ENCODE measurements around the gene DCTN3. TPM values are rescaled to one million over a fixed set of nuclear protein-coding genes. Genes with fewer than 3 reads are reported as not detected.

Gene DCTN3
- total RNA-seq, 1 experiment from 2014 or later = 98.1 TPM

DNA sequence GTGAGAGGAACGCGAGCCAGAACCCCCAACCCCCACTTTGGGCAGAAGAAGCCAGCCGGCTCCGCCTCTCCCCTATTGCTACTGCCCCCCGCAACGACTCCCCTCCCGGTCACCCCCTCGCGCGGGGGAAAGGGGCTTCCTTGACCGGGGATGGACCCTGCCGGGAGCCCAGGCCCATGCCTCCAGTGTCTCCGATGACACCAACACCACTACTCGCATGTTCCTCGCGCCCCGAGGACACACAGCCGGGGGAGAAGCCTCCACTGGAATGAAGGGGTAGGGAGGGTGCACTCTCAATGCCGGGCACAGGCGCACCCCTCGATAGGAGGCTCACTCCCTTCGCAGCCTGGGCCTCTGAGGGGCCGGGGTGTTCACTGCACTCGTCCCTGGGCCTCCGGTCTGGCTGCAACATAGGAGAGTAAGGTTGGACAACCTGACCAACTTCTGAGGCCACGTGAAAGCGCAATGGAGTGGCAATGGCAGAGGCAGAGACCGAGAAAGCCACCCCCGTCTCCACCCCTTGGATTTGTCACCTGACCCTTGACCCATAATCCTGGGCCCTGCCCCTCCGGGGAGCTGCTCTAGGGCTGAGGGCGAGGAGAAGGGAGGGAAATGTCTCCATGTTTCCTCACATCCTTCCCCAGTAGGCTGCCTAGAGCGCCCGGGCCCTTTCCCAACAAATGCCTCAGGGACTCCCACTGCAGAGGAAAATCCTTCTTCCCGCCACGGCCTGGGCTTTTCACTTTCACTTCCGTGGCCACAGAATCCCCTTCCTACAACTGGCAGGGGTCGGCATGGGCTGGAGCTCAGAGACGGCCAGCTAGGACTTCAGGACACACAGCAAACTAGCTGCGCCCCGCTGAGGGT lies 29.7 kb downstream of the DCTN3 start:
- no peak for DNase-seq (ENCODE audit: low spot score)

DNA sequence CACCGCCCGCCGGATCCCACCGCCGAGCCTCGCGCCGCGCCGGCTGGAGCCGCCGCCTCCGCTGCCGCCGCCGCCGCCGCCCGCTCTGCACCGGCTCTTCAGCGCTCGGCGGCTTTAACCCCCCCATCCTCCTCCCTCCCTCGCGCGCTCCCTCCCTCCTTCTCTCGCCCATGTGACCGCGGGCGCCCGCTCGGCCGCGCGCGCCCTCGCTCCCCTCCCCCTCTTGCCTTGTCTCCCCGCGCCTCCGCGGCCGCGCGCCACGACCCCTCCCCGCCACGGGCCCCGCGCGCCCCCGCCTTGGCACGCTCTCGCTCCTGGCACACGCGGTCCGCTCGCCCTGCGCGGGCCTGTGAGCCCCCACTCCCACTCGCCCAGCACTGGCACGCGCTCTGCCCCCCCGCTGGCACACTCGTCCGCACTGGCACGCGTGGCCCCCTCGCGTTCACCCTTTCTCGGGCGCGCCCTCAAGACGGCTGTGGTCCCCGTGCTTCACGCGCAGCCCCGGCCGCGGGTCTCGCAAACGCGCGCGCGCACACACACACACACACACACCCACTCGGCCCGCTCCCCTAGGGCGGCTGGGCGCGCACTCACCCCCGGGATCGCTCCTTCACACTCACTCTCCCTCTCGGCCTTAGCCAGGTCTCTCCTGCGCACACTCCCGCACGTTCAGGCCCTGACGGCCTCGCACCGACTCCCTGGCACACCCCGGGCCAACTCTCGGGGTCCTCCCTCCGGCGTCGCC lies 30.5 kb downstream of the DCTN3 start, which contains the start of gene CNTFR:
Gene CNTFR, minus strand, starts transcription at position 89 of the 745 bp plus-strand sequence. CDS start 20,743 bp downstream, outside the sequence.
- no peak for DNase-seq (ENCODE audit: low spot score)

DNA sequence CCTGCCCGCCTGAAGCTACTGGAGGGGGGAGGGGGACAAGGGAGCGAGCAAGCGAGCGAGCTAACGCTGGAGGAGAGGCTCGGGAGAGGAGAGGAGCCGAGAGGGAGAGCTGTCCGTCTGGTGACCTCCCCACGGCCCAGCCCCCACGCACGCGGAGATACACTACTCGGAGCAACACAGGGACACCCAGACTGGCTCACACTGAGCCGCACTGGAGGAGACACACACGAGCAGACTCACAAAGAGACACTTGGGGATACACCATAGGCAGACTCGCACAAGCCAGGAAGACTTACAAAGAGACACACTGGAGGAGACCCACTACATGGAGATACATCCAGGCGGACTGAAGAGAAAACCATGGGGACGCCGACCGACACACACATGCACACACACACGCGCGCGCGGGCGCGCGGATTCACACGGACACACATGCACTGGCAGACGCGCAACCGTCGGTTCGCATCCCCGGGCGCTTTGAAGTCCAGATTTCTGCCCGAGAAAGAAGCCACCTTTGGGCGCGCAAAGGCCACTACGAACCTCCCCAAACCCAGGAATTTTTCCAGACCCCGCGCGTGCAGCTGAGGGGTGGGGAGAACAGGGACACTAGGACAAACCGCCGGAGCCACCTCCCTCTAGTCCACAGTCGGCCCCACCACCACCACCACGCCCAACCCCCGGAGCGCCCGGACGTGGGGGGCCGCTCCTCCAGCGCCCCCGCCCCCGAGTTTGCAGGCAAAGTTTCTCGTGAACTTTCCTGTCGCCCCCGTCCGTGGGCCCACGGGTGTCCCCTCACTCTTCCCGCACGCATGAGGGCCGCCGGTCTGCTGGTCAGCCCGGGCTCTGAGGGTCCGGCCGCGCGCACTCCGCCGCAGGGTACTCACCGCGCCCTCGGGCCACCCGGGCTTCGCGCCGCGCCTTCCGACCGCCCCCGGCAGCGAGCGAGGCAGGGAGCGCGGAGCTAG lies 31.3 kb downstream of the DCTN3 start:
- DNase-seq (ENCODE audit: low spot score) = no peak

DNA sequence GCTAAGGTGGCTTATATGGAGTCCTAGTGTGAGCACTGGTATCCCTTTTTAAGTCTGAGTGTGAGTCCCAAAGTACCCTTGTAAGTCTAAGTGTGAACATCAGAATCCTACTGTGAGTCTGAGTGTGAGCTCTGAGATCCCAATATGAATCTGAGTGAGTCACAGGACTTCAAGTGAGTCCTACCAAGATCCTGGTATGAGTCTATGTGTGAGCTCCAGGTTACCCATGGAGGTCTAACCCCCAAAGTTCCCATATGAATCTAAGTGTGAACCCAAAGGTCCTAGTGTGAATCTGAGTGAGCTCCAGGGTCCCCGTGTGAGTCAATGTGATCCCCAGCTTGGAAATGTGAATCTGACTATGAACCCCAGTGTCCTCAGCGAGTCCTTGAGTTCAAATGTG lies 33.0 kb downstream of the DCTN3 start:
- DNase-seq (ENCODE audit: low spot score) = no peak

DNA sequence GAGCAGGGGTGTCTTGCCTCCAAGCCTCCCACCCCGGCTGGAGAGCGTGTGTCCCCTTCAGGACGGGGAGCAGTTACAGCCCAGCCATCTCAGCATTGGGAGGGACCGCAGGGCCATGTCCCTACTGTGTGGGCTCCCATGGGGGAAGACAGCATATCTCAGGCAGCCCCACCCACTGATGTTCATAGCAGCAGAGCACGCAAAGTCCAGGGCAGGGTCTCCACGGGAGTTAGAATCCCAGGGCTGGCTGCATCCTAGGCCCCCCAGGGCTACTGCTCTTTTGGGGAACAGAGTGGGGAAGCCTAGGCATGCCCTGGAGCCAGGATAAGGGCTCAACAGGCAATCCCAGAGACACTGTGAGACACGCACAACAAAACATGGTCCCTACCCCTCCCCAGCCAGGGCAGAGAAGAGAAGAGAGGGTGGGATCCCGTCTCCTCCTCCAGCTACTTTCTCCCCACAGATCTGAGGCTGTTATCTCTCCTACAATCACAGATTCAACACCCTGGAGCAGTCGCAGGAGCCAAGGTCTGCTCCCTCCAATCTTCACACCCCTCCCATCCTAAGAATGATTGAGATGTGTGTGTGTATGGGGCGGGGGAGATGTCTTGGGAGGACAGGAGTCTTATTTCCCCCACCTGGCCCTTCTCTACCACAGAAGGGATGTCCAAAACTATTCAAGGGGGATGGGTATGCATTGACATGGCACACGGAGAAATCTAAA lies 34.2 kb downstream of the DCTN3 start:
- DNase-seq (ENCODE audit: low spot score) = no peak

DNA sequence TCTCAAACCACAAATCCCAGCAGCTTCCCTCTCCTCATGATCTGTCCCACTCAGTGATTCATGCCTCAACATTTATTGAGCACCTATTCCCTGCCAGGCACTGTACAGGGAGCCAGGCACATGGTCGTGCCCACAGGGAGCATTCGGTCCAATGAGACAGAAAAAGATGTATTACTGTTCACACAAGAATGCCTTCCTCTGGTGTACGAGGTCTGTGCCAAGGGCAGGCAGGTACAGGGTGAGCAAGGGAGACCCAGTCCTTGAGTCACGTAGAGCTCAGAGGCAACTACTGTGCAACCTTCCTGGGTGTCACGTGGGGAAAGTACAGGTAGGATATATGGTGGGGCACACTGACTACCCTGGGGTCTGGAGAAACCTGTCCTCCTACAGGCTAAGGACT lies 35.3 kb downstream of the DCTN3 start:
- DNase-seq (ENCODE audit: low spot score) = no peak

DNA sequence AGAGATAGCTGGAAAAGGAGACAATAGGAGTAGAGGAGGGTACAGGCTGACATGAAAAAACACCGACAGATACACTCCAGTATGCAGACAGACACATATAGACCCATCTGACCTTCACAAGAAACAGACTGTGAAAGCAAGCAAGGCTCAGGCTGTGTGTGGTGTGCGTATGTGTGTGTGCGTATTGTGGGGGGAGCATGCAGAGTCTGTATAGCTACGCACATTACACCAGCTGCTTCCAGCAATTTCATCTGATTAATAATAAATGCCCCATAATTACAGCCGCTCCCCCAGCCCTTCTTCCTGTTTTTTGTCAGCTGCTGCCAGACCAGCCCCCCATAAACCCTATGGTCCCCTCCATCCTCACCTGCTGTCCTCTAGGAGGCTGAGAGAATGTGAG lies 37.5 kb downstream of the DCTN3 start:
- no peak for DNase-seq (ENCODE audit: low spot score)

DNA sequence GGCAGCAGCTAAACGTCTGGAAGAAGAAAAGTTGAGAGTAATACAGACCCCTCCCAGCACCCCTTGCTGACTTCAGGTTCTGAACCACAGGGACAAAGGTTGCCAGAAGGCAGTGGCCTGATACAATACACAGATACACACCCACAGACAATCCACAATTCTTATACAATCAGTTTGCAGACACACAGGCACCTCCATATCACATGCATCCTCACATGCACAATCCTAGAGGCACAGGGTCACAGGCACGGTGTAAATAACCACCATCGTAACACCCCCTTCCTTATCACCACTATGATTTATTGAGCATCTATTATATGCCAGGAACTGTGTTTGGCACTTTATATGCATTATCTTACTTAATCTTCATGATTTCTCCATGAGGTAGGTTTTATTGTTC lies 39.0 kb downstream of the DCTN3 start:
- no peak for DNase-seq (ENCODE audit: low spot score)

DNA sequence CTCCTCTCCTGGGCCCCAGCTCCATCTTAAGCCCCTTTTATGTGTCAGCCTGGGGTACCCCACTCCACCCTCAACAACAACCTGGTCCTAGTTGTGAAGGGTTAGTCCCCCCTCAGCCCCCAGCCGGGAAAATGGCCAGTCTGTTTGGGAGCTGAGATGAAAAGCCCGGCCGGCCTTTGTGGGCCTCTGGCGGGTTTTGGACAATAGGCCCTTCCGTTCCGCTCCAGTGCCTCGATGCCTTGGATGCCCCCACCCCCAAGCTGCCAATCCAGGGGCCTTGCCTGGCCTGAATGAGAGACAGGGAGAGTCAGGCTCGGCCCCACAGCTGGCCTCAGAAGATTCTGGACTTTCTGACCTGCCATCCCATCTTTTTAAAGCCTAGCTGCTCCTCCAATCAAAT lies 39.9 kb downstream of the DCTN3 start:
- no peak for DNase-seq (ENCODE audit: low spot score)

DNA sequence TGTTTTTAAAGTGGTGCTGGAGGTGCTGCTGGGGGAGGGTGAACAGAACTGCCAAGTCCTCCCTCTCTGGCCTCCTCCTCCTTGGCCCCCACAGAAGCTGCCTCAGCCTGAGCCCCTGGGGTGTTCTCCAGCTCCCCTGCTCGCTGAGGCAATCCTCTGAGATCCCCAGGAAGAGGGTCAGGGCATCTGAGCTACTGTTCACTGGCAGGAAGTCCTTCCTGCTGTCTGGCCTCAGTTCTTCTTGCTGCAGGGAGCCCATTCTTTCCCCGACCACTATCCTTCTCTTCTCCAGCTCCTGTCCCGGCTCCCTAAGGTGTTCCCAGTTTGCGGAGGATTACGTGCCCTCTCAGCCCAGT lies 40.5 kb downstream of the DCTN3 start:
- no peak for DNase-seq (ENCODE audit: low spot score)

DNA sequence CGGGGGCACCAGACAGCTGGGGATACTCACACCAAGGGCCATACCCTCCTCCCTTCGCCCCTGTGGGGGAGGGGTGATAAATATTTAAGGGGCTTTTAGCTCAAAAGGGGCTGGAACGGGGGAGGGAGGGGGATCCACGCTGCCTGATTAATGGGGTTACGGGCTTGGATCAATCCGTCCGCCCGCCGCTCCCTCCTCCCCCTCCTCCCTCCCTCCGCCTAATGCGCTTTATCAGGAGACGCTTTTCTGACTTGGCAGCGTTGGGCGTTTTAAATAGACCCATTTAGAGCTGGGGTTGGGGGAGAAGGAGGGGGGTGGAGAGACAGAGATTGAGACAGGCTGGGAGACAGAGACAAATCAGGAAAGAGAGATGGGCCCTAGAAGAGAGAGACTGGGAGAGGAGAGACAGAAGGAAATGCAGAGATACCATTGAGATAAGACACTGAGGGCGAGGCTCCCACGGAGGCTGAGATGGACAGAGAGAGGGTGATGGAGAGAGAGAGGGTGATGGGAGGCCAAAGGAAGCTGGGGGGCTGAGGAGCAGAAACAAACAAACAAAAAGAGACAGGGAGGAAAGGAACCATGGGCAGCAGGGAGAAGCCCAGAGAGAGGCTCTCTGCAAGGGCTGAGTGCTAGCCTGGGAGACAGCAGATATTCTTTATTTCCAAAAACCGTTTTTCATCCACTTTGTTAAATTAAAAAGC lies 41.0 kb downstream of the DCTN3 start:
- no peak for DNase-seq (ENCODE audit: low spot score)

DNA sequence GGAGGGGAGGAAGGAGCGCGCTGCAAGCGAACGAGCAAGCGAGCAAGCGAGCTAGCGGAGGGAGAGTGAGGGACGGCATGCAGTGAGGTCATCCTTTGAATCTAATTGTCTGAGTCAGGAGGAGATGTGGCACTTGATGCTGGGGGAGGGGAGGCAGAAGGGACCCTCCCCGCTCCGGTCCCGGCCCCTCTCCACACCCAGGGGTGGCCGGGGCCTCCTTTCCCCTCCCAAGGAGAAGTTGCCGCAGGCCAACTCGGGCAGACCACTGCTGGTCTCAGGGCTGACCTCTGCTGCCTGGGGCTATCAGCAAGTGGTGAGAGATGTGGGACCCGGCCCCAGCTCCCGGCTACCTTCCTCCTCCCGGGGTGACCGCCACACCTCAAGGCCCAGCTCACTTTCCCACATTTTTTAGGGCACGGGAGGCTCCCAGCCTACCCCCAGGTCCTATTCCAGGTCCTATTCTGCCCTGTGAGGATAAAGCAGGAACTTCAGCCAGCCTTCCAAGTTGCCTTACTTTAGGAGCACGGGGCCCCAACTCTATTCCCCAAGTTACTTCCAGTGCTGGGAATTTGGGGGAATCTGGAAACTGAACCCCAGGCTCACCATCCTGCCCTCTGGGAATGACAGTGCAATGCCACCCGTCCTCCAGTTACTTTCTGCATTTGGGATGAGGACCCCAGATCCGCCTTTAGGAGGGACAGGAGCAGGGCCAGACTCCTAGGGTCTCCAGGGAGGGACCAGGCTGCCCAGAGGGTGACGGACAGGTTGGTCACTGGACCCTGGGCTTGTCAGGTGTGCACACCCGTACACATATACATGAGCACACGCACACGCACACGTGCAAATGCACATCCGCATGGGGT lies 41.8 kb downstream of the DCTN3 start:
- DNase-seq (ENCODE audit: low spot score) = no peak

DNA sequence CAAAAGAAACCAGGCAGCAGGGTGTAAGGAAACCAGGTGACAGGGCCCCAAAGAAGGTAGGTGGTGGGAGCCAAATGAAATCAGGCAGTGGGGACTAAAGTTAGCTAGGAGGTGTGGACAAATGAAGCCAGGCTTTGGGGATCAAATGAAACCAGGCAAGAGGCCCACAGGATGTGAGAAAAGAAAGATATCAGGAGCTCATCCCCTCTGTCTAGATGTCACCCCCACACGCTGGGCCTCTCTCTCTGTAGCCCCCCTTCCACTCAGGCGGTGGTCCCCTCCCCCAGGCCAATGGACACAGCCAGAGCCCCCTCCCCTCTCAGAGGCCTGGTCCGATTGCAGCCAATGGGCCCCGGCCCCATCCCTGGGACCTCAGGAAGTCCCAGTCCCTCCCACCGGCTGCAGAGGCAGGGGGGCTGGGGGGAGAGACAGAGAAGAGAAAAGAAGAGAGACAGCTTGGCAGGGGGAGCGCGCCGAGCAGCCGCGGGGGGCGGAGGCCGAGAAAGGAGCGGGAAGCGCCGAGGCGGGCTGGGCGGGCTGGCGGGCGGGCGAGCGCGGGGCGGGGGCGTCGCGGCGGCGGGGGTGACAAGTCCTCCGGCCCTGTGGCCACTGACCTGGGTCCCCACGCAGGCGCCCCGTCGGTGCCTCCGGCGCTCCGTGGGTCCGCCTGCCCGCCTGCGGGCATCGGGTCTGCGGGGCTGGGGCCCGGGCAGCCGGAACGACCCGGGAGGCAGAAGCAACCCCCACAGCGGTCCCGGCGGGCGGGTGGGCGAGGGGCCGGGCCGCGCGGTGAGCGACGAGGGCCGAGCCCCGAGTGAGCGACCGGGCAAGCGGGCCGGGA lies 42.7 kb downstream of the DCTN3 start:
- DNase-seq (ENCODE audit: low spot score) = no peak

DNA sequence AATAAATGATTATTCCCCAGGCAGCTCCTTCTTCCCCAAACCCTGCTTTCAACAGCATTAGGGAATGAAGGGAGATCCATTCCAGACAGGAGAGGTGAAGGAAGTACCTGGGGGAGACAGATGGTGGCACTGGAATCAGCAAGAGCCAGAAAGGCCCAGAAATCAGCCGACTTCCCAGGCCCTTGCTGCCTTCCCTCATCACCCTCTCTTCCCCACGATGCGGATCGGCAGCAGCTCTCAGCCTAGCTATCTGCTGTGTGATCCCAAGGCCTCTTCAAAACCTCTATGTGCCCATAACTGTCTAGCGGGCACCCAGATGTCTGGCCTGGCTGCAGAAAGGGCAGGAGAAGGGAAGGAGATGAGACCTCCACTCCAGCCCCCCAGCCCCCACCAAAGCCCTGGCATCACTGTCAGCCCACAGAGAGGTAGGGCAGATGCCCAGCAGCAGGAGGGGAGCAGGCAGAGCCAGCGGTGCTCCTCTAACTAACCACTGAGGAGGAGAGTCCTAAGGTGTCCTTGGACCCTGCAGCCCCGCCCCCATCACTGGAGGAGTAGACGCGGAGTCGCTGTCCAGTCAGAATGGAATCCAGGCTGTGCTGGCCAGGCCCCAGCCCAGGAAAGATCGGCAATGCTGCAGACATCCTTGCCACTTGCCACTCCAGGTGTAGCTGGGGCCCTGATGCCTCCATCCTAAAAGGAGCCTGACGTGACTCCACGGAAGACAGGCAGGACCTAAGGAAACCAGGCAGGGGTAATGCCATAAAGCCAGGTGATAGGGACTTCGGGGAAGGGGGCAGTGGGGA lies 43.5 kb downstream of the DCTN3 start:
- no peak for DNase-seq (ENCODE audit: low spot score)

DNA sequence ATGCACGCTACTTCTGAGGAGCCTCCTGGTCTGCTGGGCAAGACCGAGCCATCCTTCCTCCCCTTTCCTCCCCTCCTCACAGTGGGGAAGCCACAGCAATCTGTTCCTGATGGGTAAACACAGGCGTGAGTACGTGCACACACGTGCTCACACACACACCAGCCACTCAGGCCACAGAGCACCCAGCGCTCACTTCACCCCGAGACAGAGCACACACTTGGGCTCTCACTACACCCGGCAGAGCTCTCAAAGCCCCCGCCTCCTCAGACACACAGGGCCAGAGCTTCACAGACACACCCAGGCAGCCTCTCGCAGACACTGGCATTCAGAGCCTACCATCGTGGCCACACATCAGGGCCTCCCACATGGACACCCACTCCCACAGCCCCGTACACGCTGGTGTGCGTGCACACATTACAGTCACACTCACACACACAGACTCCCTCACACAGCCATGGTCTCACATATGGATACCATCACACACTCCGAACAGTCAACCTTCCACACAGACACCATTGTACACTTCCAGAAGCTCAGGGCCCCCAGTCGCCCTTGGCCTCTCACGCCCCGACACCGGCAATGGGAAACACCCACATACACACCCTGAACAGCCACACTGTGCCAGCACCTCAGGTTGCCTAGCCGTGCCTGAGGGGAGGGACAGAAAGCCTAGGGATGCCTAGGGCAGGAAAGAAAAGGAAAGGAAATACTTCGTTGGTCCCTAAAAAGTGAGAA lies 44.3 kb downstream of the DCTN3 start:
- no peak for DNase-seq (ENCODE audit: low spot score)

DNA sequence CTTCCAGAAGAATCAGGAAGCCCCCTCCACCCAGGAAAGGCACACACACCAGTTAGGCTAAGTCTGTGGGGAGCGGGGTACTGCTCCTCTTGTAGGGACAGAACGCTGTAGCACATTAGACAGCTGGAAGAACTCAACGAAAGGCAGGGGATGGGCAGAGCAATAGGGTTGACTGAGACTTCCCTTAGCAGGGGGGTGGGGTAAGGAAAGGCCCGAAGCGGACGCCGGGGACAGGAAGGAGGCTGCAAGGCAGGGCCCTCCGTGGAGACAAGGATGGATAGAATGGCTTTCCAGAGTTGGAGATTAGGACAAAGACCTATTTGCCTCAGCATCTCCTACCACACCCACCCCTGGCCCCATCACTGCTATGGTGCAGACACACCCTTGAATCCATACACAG lies 45.1 kb downstream of the DCTN3 start:
- no peak for DNase-seq (ENCODE audit: low spot score)

DNA sequence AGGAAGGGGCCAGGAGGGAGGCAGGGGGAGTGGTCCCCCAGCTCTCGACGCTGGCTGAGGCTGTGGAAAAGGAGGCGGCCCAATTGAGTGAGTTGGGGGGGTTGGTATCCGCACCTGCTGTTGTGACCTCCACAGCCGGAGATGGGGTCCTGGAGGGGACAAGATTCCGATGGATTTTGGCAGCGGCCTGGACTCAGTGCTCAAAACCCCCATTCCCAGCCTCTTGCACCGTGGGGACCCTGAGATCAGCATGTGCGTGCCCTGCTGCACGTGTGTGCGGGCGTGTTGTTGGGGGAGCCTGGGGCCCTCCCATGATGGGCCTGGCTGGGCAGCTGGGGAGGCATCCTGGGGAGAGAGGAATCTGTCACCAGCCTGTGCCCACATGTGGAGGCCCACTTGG lies 45.7 kb downstream of the DCTN3 start:
- DNase-seq (ENCODE audit: low spot score) = no peak
